Panc1 (cell line): ENCODE measurements around the gene SDC1. TPM values are rescaled to one million over a fixed set of nuclear protein-coding genes. Genes with fewer than 3 reads are reported as not detected.
A peak's percentile ranks its signal among the peaks of the same experiment; 100 is the strongest.

Source experiments
- ATAC-seq: fragments of 200-7000 bp; cut with Tn5 transposase; 2 replicates; pipeline ENCODE4 v1.9.1; 2020; ENCODE audit warnings: mild to moderate bottlenecking, moderate library complexity
- BruUV-seq: library from RNA; stranded (reverse); fragments of 400-500 nt; replicated peaks from 2 replicates; lab custom pipeline; 2021; lab: Mats Ljungman, UMichigan
- CTCF ChIA-PET: fragments of 300-600 bp; sonication (Branson Sonifier 250); formaldehyde crosslinking; loops from one replicate; lab custom pipeline; 2022; ENCODE audit warnings: antibody characterized with exemption; lab: Charles Lee
- POLR2A ChIA-PET: fragments of 300-600 bp; sonication (Branson Sonifier 250); formaldehyde crosslinking; loops from one replicate; lab custom pipeline; 2022; ENCODE audit warnings: antibody characterized with exemption; lab: Charles Lee
- DNase-seq: peaks from one replicate; pipeline ENCODE4 v3.0.0-alpha.2; 2010; ENCODE audit warnings: low read depth, low spot score
- H3K27ac ChIP-seq: 2 replicates; pipeline ENCODE4 v1.5.1; 2011; ENCODE audit warnings: mild to moderate bottlenecking, low read length, inconsistent platforms
- H3K27me3 ChIP-seq: fragments of 200-500 bp; sonication (Bioruptor generic); 2 replicates; pipeline ENCODE4 v1.6.0; 2014; ENCODE audit warnings: low read length, inconsistent platforms; ENCODE audit not compliant: control insufficient read depth, insufficient read depth
- H3K36me3 ChIP-seq: fragments of 200-500 bp; sonication (Bioruptor generic); 2 replicates; pipeline ENCODE4 v1.5.1; 2014; ENCODE audit warnings: inconsistent platforms, mild to moderate bottlenecking, low read length, moderate library complexity; ENCODE audit not compliant: control insufficient read depth, insufficient read depth
- H3K4me1 ChIP-seq: 2 replicates; pipeline ENCODE4 v1.5.1; 2011; ENCODE audit warnings: inconsistent platforms, mild to moderate bottlenecking, low read length, moderate library complexity; ENCODE audit not compliant: control insufficient read depth, insufficient read depth
- H3K4me3 ChIP-seq, 2 experiments: 2 replicates each; pipeline ENCODE4 v1.5.1; 2011 to 2012; ENCODE audit warnings: low read depth in 2 of 2, low read length in 2 of 2, mild to moderate bottlenecking in 2 of 2, inconsistent platforms in 1 of 2, moderate library complexity in 1 of 2
- H3K9me3 ChIP-seq: fragments of 200-500 bp; sonication (Bioruptor generic); 2 replicates; pipeline ENCODE4 v1.5.1; 2014; ENCODE audit warnings: low read depth, mild to moderate bottlenecking, inconsistent platforms, low read length, moderate library complexity; ENCODE audit not compliant: control insufficient read depth, insufficient read depth
- POLR2AphosphoS5 ChIP-seq: IDR thresholded peaks from 2 replicates; pipeline ENCODE4 v1.6.1; 2012; ENCODE audit warnings: mild to moderate bottlenecking, low read depth, low read length, moderate library complexity
- REST ChIP-seq, 2 experiments: IDR thresholded peaks; 2 replicates each; pipeline ENCODE4 v1.6.1; 2011 to 2012; ENCODE audit warnings: low read depth in 2 of 2, control low read depth in 1 of 2, low read length in 1 of 2, mild to moderate bottlenecking in 1 of 2, moderate library complexity in 1 of 2; ENCODE audit not compliant: insufficient read depth in 1 of 2
- SIN3A ChIP-seq: IDR thresholded peaks from 2 replicates; pipeline ENCODE4 v1.6.1; 2012; ENCODE audit warnings: low read depth, mild to moderate bottlenecking, low read length, moderate library complexity, borderline replicate concordance; ENCODE audit not compliant: insufficient read depth
- TCF7L2 ChIP-seq: IDR thresholded peaks from 2 replicates; pipeline ENCODE4 v1.6.1; 2011; ENCODE audit warnings: mild to moderate bottlenecking, low read depth, low read length, inconsistent platforms
- in situ Hi-C: cut with HindIII; loops from 2 replicates; pipeline ENCODE4 v1.10.0; 2016; ENCODE audit warnings: low sequenced_read_pairs, low pct_unique_long_range_greater_than_20kb
- intact Hi-C: fragments of 100-400 bp; cut with micrococcal nuclease; formaldehyde crosslinking; loops from one replicate; pipeline ENCODE4 v1.10.0; 2022; ENCODE audit not compliant: unreplicated experiment
- total RNA-seq: library from RNA; stranded (reverse); gene quantifications from one replicate; pipeline ENCODE4 v1.2.1, GENCODE V29; 2021; ENCODE audit not compliant: unreplicated experiment
- TF ChIP-seq, protein P1 (sequence below): fragments of 450-650 bp; IDR thresholded peaks from 2 replicates; pipeline ENCODE4 v1.5.1; 2017; ENCODE audit warnings: mild to moderate bottlenecking

The SDC1 gene
- total RNA-seq, 1 experiment from 2014 or later = 93.0 TPM

DNA sequence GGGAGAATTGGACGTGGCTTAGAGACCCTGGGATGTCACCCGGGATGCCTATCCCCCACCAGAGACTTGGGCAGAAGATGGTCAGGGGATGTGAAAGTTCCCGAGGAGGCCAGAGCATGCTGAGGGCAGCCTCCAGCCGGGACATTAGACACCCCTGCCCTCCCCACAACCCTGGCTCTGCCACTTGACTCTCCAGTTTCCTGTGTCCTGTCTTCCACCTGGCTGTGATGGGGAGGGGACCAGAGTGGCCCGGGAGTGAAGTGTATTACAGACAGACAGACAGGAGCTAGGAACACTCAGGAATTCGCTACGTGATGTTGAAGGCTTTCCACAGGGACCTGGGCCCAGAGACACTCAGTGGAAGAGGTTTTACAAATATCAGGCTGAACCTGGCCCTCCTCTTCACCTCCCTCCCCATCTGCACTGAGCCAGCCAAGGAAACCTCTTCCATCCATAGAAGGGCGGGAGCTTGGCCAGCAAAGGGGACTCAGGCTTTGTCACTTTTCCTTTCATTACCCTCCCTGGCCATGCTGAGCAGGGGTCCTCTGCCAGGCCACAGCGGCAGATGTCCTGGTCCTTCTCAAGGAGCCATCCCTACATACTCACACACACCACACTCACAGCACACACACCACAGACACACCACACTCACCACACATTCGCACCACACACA, 60.7 kb downstream of the SDC1 start:
- in situ Hi-C loops = no loop called here
- DNase-seq = no peak
- H3K4me3 ChIP-seq = no peak overlapping the region
- no peaks in the 10 kb centered on the region for H3K4me1 ChIP-seq
- intact Hi-C loops = no loop called here
- BruUV-seq = no TSS peak
- ChIA-PET CTCF (no interaction called here), POLR2A (interaction anchor here (0.6 kb wide), 1 partner anchor 52 kb away, joined by 3 read pairs; no protein-coding TSS in a partner anchor)
- TF ChIP-seq POLR2AphosphoS5 = no peak
- no peaks in the 10 kb centered on the region for H3K9me3 ChIP-seq
- ATAC-seq = peak; percentile 81
- peaks cover 5% of the 10 kb centered on the region; the same call in 1 of the 2 replicates for H3K27me3 ChIP-seq
- no peaks in the 10 kb centered on the region for H3K36me3 ChIP-seq
- no peak overlapping the region for H3K27ac ChIP-seq

DNA sequence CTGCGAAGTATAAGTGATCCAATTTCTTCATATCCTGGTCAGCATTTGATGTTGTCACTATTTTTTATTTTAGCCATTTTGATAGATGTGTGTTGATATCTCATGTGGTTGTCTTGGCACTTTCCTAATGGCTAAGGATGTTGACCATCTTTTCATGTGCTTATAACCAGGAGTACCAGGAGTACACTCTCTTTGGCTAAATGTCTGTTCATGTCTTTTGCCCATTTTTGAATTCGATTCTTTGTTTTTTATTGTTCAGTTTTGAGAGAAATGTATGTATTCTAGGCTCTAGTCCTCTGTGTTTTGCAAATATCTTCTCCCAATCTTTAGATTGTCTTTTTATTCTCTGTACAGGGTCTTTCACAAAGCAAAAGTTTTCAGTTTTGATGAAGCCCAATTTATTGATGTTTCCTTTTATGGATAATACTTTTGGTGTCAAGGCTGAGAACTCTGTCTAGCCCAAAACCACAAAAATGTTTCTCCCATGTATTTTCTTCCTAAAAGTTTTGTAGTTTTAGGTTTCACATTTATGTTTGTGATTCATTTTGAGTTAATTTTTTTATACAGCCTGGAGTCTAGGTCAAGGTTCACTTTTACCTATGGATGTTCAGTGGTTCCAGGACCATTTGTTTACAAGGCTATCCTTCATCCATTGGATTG, 65.4 kb downstream of the SDC1 start:
- CTCF ChIA-PET = no interaction called here
- no peak for DNase-seq
- no peak for TF ChIP-seq SIN3A
- no peak for TF ChIP-seq REST (IDR thresholded peaks at IDR 0.05; ENCODE audit: insufficient read depth in 1 of 2, low read depth in 2 of 2, low read length in 1 of 2)
- TF ChIP-seq POLR2AphosphoS5 = no peak
- TF ChIP-seq TCF7L2 = no peak
- TF ChIP-seq, protein P1, sequence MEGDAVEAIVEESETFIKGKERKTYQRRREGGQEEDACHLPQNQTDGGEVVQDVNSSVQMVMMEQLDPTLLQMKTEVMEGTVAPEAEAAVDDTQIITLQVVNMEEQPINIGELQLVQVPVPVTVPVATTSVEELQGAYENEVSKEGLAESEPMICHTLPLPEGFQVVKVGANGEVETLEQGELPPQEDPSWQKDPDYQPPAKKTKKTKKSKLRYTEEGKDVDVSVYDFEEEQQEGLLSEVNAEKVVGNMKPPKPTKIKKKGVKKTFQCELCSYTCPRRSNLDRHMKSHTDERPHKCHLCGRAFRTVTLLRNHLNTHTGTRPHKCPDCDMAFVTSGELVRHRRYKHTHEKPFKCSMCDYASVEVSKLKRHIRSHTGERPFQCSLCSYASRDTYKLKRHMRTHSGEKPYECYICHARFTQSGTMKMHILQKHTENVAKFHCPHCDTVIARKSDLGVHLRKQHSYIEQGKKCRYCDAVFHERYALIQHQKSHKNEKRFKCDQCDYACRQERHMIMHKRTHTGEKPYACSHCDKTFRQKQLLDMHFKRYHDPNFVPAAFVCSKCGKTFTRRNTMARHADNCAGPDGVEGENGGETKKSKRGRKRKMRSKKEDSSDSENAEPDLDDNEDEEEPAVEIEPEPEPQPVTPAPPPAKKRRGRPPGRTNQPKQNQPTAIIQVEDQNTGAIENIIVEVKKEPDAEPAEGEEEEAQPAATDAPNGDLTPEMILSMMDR = no peak
- Histone ChIP-seq H3K9me3 (no peaks in the 10 kb centered on the region), H3K27me3 (peaks cover 5% of the 10 kb centered on the region; the same call in 1 of the 2 replicates), H3K4me1 (no peaks in the 10 kb centered on the region), H3K4me3 (no peak overlapping the region), H3K27ac (no peak overlapping the region), H3K36me3 (no peaks in the 10 kb centered on the region)
- no peak for ATAC-seq
- no TSS peak for BruUV-seq
- POLR2A ChIA-PET = no interaction called here
- intact Hi-C loops (no loop called here), in situ Hi-C loops (no loop called here)
